GM23338 (cell line): ENCODE measurements around the gene SPATA13. TPM values are rescaled to one million over a fixed set of nuclear protein-coding genes. Genes with fewer than 3 reads are reported as not detected.

Experiments
- ATAC-seq: fragments of 200-7000 bp; cut with Tn5 transposase; 3 replicates; pipeline ENCODE4 v1.9.1; 2020
- DNase-seq: peaks from one replicate; pipeline ENCODE4 v3.0.0-alpha.2; 2015; ENCODE audit warnings: low spot score
- H2AFZ ChIP-seq: fragments of 200-600 bp; sonication (generic); 2 replicates; pipeline ENCODE4 v1.8.0; 2016; ENCODE audit warnings: antibody characterized with exemption, mild to moderate bottlenecking, moderate library complexity
- H3F3A ChIP-seq: fragments of 200-600 bp; sonication (generic); replicated peaks from 2 replicates; pipeline ENCODE4 v1.8.0; 2017; ENCODE audit warnings: antibody characterized with exemption, mixed run types, low read depth
- H3K27ac ChIP-seq: fragments of 200-600 bp; sonication (generic); 2 replicates; pipeline ENCODE4 v1.6.1; 2016; ENCODE audit warnings: low read depth
- H3K27me3 ChIP-seq: fragments of 200-600 bp; sonication (generic); 2 replicates; pipeline ENCODE4 v1.8.0; 2016; ENCODE audit warnings: mild to moderate bottlenecking, mixed run types, moderate library complexity; ENCODE audit not compliant: insufficient read depth
- H3K36me3 ChIP-seq: fragments of 200-600 bp; sonication (generic); 2 replicates; pipeline ENCODE4 v1.8.0; 2016; ENCODE audit warnings: mild to moderate bottlenecking; ENCODE audit not compliant: insufficient read depth
- H3K4me1 ChIP-seq: fragments of 200-600 bp; sonication (generic); 2 replicates; pipeline ENCODE4 v1.8.0; 2016; ENCODE audit warnings: mild to moderate bottlenecking, moderate library complexity; ENCODE audit not compliant: insufficient read depth
- H3K4me2 ChIP-seq: fragments of 200-600 bp; sonication (generic); 2 replicates; pipeline ENCODE4 v1.7.1; 2017; ENCODE audit warnings: mixed run types
- H3K4me3 ChIP-seq: fragments of 200-600 bp; sonication (generic); 2 replicates; pipeline ENCODE4 v1.6.1; 2016; ENCODE audit warnings: mixed run types
- H3K79me2 ChIP-seq: fragments of 200-600 bp; sonication (generic); replicated peaks from 2 replicates; pipeline ENCODE4 v1.8.0; 2017; ENCODE audit warnings: mild to moderate bottlenecking; ENCODE audit not compliant: insufficient read depth
- H3K9me2 ChIP-seq: fragments of 200-600 bp; sonication (generic); 2 replicates; pipeline ENCODE4 v1.8.0; 2017; ENCODE audit not compliant: insufficient read depth
- H4K20me1 ChIP-seq: fragments of 200-600 bp; sonication (generic); replicated peaks from 2 replicates; pipeline ENCODE4 v1.8.0; 2017; ENCODE audit warnings: mild to moderate bottlenecking; ENCODE audit not compliant: insufficient read depth
- H3K27ac Mint-ChIP-seq: 2 replicates; pipeline ENCODE4 v1.8.0; 2020; ENCODE audit warnings: inconsistent platforms, mild to moderate bottlenecking, moderate library complexity, mixed read lengths
- H3K27me3 Mint-ChIP-seq: 3 replicates; pipeline ENCODE4 v1.8.0; 2022; ENCODE audit warnings: low read depth, mild to moderate bottlenecking, moderate library complexity, mixed read lengths, inconsistent platforms; ENCODE audit not compliant: insufficient read depth, poor library complexity
- H3K36me3 Mint-ChIP-seq: 3 replicates; pipeline ENCODE4 v1.8.0; 2021; ENCODE audit warnings: low read depth, mild to moderate bottlenecking, inconsistent platforms, moderate library complexity, mixed read lengths
- H3K4me1 Mint-ChIP-seq: 3 replicates; pipeline ENCODE4 v1.8.0; 2020; ENCODE audit warnings: mild to moderate bottlenecking, inconsistent platforms, mixed read lengths
- H3K4me3 Mint-ChIP-seq: 3 replicates; pipeline ENCODE4 v1.8.0; 2021; ENCODE audit warnings: moderate library complexity, mild to moderate bottlenecking, inconsistent platforms, mixed read lengths
- H3K9me3 Mint-ChIP-seq: 3 replicates; pipeline ENCODE4 v1.8.0; 2020; ENCODE audit warnings: moderate library complexity, mild to moderate bottlenecking, inconsistent platforms, mixed read lengths
- EZH2 ChIP-seq: fragments of 200-600 bp; sonication (generic); IDR thresholded peaks from one replicate; pipeline ENCODE4 v1.8.0; 2017; ENCODE audit warnings: antibody characterized with exemption, mild to moderate bottlenecking, low read depth; ENCODE audit not compliant: unreplicated experiment
- EZH2phosphoT487 ChIP-seq: fragments of 200-600 bp; sonication (generic); IDR thresholded peaks from one replicate; pipeline ENCODE4 v1.8.1; 2018; ENCODE audit warnings: antibody characterized with exemption; ENCODE audit not compliant: unreplicated experiment
- REST ChIP-seq: IDR thresholded peaks from one replicate; pipeline ENCODE4 v1.6.1; 2018; ENCODE audit warnings: antibody characterized with exemption; ENCODE audit not compliant: unreplicated experiment
- STAT1 ChIP-seq: IDR thresholded peaks from one replicate; pipeline ENCODE4 v1.6.1; 2016; ENCODE audit warnings: antibody characterized with exemption; ENCODE audit not compliant: unreplicated experiment
- ZNF114 ChIP-seq: fragments of 250-450 bp; sonication (Bioruptor Pico); IDR thresholded peaks from 2 replicates; pipeline ENCODE4 v1.5.0; 2020; ENCODE audit warnings: mild to moderate bottlenecking, moderate library complexity
- polyA plus RNA-seq: library from polyadenylated mRNA; unstranded; fragments of >200 nt; fragmentation: Nextera tagmentation; extraction: Ambion mirVana; gene quantifications from 2 replicates; pipeline ENCODE4 v1.2.1, GENCODE V29; 2016
- total RNA-seq: library from RNA; depleted of rRNA; stranded (reverse); fragments of >200 nt; shearing (Covaris generic); gene quantifications from 2 replicates; pipeline ENCODE4 v1.2.3, GENCODE V29; 2014
- TF ChIP-seq, protein P1 (sequence below): fragments of 250-450 bp; sonication (Bioruptor Pico); IDR thresholded peaks from 2 replicates; pipeline ENCODE4 v1.5.0; 2020; ENCODE audit warnings: mild to moderate bottlenecking, moderate library complexity
- TF ChIP-seq, protein P2 (sequence below): IDR thresholded peaks from 2 replicates; pipeline ENCODE4 v1.6.1; 2016; ENCODE audit warnings: antibody characterized with exemption

SPATA13 gene
- total and polyA plus RNA-seq, 2 experiments from 2014 or later, result 11.9 to 45.7 TPM

DNA sequence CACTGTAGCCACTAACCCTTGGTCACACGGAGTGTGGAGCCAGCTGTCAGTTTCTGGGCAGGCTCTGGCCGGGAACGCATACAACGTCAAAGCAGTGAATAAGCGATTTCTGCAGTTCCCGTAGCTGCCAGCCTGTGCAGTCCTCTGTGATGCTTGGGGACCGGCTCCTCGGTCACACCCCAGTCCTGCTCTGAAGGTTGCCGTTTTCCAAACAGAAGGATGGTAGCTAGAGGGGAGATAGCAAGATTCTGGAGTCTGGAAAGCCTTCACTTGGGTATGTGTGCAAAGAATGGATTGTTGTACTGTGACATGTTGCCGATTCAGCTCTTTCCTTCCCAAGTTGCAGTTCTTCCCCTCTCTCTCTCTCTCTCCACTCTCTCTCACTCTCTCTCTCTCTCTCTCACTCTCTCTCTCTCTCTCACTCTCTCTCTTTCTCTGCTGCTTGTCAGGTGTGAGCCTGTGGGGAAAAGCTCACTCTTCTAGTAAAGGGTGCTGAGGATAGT lies 110.2 kb downstream of the SPATA13 start (continued):
- no peak for TF ChIP-seq REST
- TF ChIP-seq ZNF114, result no peak
- TF ChIP-seq EZH2, result no peak
- no peak for TF ChIP-seq STAT1
- TF ChIP-seq, protein P1, sequence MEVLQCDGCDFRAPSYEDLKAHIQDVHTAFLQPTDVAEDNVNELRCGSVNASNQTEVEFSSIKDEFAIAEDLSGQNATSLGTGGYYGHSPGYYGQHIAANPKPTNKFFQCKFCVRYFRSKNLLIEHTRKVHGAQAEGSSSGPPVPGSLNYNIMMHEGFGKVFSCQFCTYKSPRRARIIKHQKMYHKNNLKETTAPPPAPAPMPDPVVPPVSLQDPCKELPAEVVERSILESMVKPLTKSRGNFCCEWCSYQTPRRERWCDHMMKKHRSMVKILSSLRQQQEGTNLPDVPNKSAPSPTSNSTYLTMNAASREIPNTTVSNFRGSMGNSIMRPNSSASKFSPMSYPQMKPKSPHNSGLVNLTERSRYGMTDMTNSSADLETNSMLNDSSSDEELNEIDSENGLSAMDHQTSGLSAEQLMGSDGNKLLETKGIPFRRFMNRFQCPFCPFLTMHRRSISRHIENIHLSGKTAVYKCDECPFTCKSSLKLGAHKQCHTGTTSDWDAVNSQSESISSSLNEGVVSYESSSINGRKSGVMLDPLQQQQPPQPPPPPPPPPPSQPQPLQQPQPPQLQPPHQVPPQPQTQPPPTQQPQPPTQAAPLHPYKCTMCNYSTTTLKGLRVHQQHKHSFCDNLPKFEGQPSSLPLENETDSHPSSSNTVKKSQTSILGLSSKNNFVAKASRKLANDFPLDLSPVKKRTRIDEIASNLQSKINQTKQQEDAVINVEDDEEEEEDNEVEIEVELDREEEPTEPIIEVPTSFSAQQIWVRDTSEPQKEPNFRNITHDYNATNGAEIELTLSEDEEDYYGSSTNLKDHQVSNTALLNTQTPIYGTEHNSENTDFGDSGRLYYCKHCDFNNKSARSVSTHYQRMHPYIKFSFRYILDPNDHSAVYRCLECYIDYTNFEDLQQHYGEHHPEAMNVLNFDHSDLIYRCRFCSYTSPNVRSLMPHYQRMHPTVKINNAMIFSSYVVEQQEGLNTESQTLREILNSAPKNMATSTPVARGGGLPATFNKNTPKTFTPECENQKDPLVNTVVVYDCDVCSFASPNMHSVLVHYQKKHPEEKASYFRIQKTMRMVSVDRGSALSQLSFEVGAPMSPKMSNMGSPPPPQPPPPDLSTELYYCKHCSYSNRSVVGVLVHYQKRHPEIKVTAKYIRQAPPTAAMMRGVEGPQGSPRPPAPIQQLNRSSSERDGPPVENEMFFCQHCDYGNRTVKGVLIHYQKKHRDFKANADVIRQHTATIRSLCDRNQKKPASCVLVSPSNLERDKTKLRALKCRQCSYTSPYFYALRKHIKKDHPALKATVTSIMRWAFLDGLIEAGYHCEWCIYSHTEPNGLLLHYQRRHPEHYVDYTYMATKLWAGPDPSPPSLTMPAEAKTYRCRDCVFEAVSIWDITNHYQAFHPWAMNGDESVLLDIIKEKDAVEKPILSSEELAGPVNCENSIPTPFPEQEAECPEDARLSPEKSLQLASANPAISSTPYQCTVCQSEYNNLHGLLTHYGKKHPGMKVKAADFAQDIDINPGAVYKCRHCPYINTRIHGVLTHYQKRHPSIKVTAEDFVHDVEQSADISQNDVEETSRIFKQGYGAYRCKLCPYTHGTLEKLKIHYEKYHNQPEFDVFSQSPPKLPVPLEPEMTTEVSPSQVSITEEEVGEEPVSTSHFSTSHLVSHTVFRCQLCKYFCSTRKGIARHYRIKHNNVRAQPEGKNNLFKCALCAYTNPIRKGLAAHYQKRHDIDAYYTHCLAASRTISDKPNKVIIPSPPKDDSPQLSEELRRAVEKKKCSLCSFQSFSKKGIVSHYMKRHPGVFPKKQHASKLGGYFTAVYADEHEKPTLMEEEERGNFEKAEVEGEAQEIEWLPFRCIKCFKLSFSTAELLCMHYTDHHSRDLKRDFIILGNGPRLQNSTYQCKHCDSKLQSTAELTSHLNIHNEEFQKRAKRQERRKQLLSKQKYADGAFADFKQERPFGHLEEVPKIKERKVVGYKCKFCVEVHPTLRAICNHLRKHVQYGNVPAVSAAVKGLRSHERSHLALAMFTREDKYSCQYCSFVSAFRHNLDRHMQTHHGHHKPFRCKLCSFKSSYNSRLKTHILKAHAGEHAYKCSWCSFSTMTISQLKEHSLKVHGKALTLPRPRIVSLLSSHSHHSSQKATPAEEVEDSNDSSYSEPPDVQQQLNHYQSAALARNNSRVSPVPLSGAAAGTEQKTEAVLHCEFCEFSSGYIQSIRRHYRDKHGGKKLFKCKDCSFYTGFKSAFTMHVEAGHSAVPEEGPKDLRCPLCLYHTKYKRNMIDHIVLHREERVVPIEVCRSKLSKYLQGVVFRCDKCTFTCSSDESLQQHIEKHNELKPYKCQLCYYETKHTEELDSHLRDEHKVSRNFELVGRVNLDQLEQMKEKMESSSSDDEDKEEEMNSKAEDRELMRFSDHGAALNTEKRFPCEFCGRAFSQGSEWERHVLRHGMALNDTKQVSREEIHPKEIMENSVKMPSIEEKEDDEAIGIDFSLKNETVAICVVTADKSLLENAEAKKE (CRISPR knock-in tag), result no peak

GRCh38 chr13:24271231-24271600 lies 110.7 kb downstream of the SPATA13 start:
- Histone ChIP-seq H3K27ac (no peak overlapping the region), H3K4me2 (no peak overlapping the region), H3K36me3 (no peaks in the 10 kb centered on the region), H3F3A (no peaks in the 10 kb centered on the region), H3K4me3 (no peak overlapping the region), H3K9me2 (no peaks in the 10 kb centered on the region), H3K4me1 (0 out of 2 replicates have a peak, but pooled peaks cover 5% of the 10 kb centered on the region), H2AFZ (no peak overlapping the region), H3K27me3 (no peaks in the 10 kb centered on the region), H4K20me1 (peaks cover 11% of the 10 kb centered on the region; the same call in 1 of the 2 replicates), H3K79me2 (peaks cover 37% of the 10 kb centered on the region)
- ATAC-seq (no peak), DNase-seq (no peak)
- peaks cover 16% of the 10 kb centered on the region for H3K4me1 Mint-ChIP-seq
- H3K4me3 Mint-ChIP-seq, result no peak overlapping the region
- H3K36me3 Mint-ChIP-seq, result no peaks in the 10 kb centered on the region
- H3K27me3 Mint-ChIP-seq, result peaks cover 4% of the 10 kb centered on the region
- no peaks in the 10 kb centered on the region for H3K9me3 Mint-ChIP-seq
- H3K27ac Mint-ChIP-seq, result no peak overlapping the region
- TF ChIP-seq EZH2 (no peak), EZH2phosphoT487 (no peak)
- TF ChIP-seq, protein P2, sequence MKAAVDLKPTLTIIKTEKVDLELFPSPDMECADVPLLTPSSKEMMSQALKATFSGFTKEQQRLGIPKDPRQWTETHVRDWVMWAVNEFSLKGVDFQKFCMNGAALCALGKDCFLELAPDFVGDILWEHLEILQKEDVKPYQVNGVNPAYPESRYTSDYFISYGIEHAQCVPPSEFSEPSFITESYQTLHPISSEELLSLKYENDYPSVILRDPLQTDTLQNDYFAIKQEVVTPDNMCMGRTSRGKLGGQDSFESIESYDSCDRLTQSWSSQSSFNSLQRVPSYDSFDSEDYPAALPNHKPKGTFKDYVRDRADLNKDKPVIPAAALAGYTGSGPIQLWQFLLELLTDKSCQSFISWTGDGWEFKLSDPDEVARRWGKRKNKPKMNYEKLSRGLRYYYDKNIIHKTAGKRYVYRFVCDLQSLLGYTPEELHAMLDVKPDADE, result no peak
